ENCODE measurements around the gene ARHGEF7.

Gene ARHGEF7

DNA sequence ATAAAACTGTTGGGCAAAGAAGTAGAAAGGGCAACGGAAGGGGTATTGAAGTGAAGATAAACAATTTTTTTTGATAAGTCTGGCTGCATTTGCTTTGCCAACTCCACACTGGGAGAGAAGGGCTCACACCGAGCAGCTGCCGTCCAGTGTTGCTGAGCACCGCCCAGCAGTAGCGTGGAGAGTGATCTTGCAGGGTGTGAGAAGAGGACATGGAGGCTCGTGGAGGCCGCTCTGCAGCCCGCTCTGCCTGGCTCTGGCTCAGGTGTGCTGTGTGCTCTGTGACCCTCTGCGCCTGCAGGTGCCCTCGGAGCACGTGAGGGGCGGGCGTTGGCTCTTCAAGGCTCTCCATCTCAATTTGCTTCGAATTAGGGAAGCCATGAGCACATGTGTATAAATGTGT lies 169.5 kb downstream of the ARHGEF7 start:
- no peaks in the 10 kb centered on the region for H3K9me3 ChIP-seq (ENCODE audit: control insufficient read depth, low read length)
- H3K27me3 ChIP-seq (ENCODE audit: control insufficient read depth, insufficient read depth, low read length) = no peaks in the 10 kb centered on the region
- H3K4me3 ChIP-seq (ENCODE audit: low read length) = no peak overlapping the region
- H3K9ac ChIP-seq (ENCODE audit: low read length) = no peak overlapping the region
- peaks cover 16% of the 10 kb centered on the region for H3K36me3 ChIP-seq (ENCODE audit: control insufficient read depth, insufficient read depth, low read length)
- no peaks in the 10 kb centered on the region for H3K4me1 ChIP-seq (ENCODE audit: control insufficient read depth, insufficient read depth, low read length)

DNA sequence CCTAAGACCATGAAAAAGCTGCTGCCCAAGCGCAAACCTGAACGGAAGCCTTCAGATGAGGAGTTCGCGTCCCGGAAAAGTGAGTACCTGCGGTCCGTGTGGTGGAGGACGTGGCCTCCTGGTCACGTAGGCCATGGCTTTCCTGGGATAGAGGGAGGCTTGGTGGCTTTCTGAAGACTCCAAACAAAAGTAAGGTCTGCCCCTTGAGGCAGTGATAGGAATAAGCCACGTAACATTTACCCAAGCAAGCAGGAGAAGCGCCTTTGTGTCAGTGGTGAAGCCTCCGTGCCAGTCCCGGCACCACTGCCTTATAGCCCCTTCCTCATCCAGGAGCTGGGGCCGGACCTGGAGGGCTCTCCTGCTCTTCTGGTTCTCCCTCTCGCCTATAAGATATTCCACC lies 171.1 kb downstream of the ARHGEF7 start:
- Histone ChIP-seq H3K36me3 (ENCODE audit: control insufficient read depth, insufficient read depth, low read length) (peaks cover 16% of the 10 kb centered on the region), H3K9me3 (ENCODE audit: control insufficient read depth, low read length) (no peaks in the 10 kb centered on the region), H3K4me1 (ENCODE audit: control insufficient read depth, insufficient read depth, low read length) (no peaks in the 10 kb centered on the region), H3K4me3 (ENCODE audit: low read length) (no peak overlapping the region), H3K9ac (ENCODE audit: low read length) (no peak overlapping the region), H3K27me3 (ENCODE audit: control insufficient read depth, insufficient read depth, low read length) (no peaks in the 10 kb centered on the region)

DNA sequence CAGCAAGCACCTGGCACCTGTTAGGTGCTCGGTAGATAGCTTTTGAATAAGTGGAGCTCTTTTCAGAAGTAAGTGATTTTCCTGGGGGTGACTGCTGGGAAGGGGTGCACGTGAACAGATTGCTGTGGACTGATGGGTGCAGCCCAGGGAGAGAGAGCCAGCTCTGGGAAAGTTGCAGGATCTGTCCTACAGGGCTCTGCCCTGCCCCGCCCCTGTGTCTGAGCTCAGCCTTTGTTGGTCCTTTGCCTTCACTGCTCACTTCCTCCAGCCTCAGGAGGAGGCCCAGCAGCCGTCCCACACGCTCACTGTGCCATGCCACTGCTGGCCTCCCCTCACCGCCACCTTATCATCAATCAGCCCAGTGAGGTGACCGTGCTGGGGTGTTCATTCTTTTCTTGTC lies 171.6 kb downstream of the ARHGEF7 start:
- no peaks in the 10 kb centered on the region for H3K4me1 ChIP-seq (ENCODE audit: control insufficient read depth, insufficient read depth, low read length)
- no peak overlapping the region for H3K9ac ChIP-seq (ENCODE audit: low read length)
- H3K4me3 ChIP-seq (ENCODE audit: low read length) = no peak overlapping the region
- H3K36me3 ChIP-seq (ENCODE audit: control insufficient read depth, insufficient read depth, low read length) = peaks cover 16% of the 10 kb centered on the region
- H3K27me3 ChIP-seq (ENCODE audit: control insufficient read depth, insufficient read depth, low read length) = no peaks in the 10 kb centered on the region
- no peaks in the 10 kb centered on the region for H3K9me3 ChIP-seq (ENCODE audit: control insufficient read depth, low read length)

DNA sequence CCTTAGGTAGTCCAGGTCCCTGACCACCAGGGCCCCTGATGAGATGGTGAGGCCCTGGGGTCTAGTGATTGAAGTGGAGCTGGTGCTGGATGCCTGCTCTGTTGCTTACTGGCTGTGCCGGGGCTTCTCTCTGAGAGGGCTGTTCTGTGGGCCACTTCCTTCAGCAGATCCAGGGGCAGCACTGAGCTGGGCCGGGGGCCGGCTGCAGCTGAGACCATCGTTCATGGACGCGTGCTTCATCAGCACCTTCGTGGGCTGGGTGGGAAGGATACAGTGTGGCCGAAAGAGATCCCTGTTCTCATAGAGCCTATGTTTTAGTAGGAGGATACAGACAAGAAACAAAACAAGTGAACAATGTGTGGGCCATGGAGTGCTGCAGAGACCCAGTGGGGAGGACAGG lies 172.1 kb downstream of the ARHGEF7 start:
- H3K4me1 ChIP-seq (ENCODE audit: control insufficient read depth, insufficient read depth, low read length) = no peaks in the 10 kb centered on the region

DNA sequence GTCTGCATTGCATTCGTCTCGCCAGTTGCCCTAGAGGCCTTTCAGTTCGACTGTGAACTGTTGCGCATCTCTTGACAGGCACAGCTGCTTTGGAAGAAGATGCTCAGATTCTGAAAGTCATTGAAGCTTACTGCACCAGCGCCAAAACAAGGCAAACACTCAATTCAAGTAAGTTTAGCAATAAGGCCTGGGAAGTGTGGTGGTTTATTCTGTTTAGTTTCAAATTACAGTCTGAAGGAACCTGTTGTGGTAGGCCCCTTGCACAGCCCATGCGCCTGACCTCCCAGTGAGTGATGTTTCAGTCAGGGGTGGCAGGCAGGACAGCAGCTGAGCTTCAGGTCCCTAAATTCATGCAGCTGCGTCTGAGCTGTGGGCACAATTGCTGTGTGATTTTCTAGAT lies 173.2 kb downstream of the ARHGEF7 start:
- no peak overlapping the region for H3K9ac ChIP-seq (ENCODE audit: low read length)
- no peaks in the 10 kb centered on the region for H3K27me3 ChIP-seq (ENCODE audit: control insufficient read depth, insufficient read depth, low read length)
- H3K9me3 ChIP-seq (ENCODE audit: control insufficient read depth, low read length) = no peaks in the 10 kb centered on the region
- peaks cover 14% of the 10 kb centered on the region for H3K36me3 ChIP-seq (ENCODE audit: control insufficient read depth, insufficient read depth, low read length)
- H3K4me3 ChIP-seq (ENCODE audit: low read length) = no peak overlapping the region
- H3K4me1 ChIP-seq (ENCODE audit: control insufficient read depth, insufficient read depth, low read length) = no peaks in the 10 kb centered on the region

More for the DNA sequence above, 172.1 kb downstream of the ARHGEF7 start:
- Histone ChIP-seq H3K36me3 (ENCODE audit: control insufficient read depth, insufficient read depth, low read length) (peaks cover 16% of the 10 kb centered on the region), H3K9me3 (ENCODE audit: control insufficient read depth, low read length) (no peaks in the 10 kb centered on the region), H3K4me3 (ENCODE audit: low read length) (no peak overlapping the region), H3K27me3 (ENCODE audit: control insufficient read depth, insufficient read depth, low read length) (no peaks in the 10 kb centered on the region), H3K9ac (ENCODE audit: low read length) (no peak overlapping the region)

DNA sequence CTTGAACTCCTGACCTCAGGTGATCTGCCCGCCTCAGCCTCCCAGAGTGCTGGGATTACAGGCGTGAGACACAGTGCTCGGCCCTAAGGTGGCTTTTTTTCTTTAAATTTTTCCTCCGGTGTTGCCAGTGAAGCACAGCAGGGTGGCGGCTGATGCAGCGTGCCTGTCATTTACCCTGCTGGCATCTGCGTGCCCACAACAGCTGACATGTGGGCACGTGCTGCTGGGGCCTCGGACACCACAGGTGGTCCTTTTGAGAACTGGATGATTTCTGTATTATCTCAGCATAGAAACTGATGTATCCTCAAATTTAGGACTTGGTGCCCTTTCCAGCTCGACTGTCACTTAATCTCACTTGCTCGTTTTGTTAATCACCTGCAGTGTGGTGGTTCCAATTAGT lies 174.1 kb downstream of the ARHGEF7 start:
- Histone ChIP-seq H3K36me3 (ENCODE audit: control insufficient read depth, insufficient read depth, low read length) (peaks cover 10% of the 10 kb centered on the region), H3K9me3 (ENCODE audit: control insufficient read depth, low read length) (no peaks in the 10 kb centered on the region), H3K4me1 (ENCODE audit: control insufficient read depth, insufficient read depth, low read length) (no peaks in the 10 kb centered on the region), H3K27me3 (ENCODE audit: control insufficient read depth, insufficient read depth, low read length) (no peaks in the 10 kb centered on the region), H3K4me3 (ENCODE audit: low read length) (no peak overlapping the region), H3K9ac (ENCODE audit: low read length) (no peak overlapping the region)

DNA sequence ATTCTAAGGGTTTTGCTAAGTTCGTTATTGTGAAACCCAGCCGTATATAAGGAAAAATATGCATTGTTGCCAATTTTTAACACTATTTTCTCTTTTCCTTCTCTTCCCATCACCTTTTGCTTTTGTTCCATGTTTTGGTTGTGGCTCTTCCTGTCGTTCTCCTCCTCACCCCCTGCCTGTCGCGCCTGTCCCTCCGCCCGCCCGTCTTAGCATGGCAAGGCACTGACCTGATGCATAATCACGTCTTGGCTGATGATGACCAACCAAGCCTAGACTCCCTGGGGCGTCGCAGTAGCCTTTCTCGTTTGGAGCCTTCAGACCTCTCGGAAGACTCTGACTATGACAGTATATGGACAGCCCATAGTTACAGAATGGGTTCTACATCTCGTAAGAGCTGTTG lies 176.8 kb downstream of the ARHGEF7 start:
- no peak overlapping the region for H3K9ac ChIP-seq (ENCODE audit: low read length)
- no peaks in the 10 kb centered on the region for H3K27me3 ChIP-seq (ENCODE audit: control insufficient read depth, insufficient read depth, low read length)
- H3K4me3 ChIP-seq (ENCODE audit: low read length) = no peak overlapping the region
- peaks cover 2% of the 10 kb centered on the region for H3K36me3 ChIP-seq (ENCODE audit: control insufficient read depth, insufficient read depth, low read length)
- no peaks in the 10 kb centered on the region for H3K9me3 ChIP-seq (ENCODE audit: control insufficient read depth, low read length)
- H3K4me1 ChIP-seq (ENCODE audit: control insufficient read depth, insufficient read depth, low read length) = no peaks in the 10 kb centered on the region

DNA sequence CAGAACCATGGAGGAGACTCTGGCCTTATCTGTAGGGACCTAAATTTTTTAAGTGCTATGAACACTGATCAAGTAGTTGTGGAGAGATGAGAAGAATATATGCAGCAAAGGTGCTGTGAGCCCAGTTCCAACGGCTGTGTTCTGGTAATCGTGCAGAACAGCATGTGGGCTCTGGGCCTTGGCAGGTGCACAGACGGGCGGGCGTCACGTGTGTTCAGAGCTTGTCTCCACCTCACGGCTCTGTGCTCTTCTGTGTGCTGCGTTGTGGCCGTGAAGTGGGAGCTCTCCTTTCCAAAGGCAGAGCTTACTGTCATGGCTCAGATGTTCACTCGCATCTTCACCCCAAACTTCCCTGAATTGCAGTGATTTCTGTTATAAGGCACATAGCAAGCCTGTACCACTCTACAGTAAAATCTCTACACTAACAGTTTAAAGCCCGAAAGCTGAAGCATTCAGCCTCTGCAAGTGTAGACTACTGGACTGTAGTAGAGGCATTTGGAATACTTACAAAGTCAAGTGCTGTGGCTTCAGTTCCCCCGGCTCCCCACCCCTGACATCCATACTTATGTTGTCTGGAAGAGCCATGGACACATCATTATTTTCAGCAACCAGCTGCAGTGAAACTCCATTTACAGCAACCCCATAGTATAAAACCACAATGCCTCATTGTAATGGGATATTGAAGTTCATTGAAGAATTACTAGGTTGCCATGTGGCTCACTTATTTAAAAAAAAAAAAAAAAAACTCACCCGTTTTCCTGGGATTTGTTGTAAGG lies 177.8 kb downstream of the ARHGEF7 start:
- no peaks in the 10 kb centered on the region for H3K27me3 ChIP-seq (ENCODE audit: control insufficient read depth, insufficient read depth, low read length)
- H3K9ac ChIP-seq (ENCODE audit: low read length) = no peak overlapping the region
- H3K4me1 ChIP-seq (ENCODE audit: control insufficient read depth, insufficient read depth, low read length) = no peaks in the 10 kb centered on the region
- H3K9me3 ChIP-seq (ENCODE audit: control insufficient read depth, low read length) = no peaks in the 10 kb centered on the region
- H3K4me3 ChIP-seq (ENCODE audit: low read length) = no peak overlapping the region
- no peaks in the 10 kb centered on the region for H3K36me3 ChIP-seq (ENCODE audit: control insufficient read depth, insufficient read depth, low read length)

DNA sequence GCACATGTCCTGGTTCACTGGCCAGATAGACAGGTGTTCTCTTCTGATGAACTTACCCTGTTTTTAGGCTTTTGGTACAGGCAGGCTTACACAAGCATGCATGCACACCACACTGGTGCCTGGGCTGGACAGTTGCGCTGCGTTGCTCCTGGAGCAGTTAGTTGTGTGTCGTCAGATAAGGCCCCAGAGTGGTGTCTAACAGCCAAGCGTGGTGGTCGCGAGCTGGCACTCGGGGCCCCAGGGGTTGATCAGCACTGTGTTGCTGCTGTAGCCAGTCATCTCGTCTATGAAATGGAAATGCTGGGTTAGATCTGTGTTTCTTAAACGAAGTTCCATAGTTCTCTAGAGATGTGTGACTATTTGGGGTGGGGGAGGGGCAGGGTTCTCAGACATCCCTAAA lies 180.8 kb downstream of the ARHGEF7 start:
- Histone ChIP-seq H3K4me1 (ENCODE audit: control insufficient read depth, insufficient read depth, low read length) (no peaks in the 10 kb centered on the region), H3K36me3 (ENCODE audit: control insufficient read depth, insufficient read depth, low read length) (no peaks in the 10 kb centered on the region), H3K9ac (ENCODE audit: low read length) (no peak overlapping the region), H3K9me3 (ENCODE audit: control insufficient read depth, low read length) (no peaks in the 10 kb centered on the region), H3K4me3 (ENCODE audit: low read length) (no peak overlapping the region), H3K27me3 (ENCODE audit: control insufficient read depth, insufficient read depth, low read length) (no peaks in the 10 kb centered on the region)

DNA sequence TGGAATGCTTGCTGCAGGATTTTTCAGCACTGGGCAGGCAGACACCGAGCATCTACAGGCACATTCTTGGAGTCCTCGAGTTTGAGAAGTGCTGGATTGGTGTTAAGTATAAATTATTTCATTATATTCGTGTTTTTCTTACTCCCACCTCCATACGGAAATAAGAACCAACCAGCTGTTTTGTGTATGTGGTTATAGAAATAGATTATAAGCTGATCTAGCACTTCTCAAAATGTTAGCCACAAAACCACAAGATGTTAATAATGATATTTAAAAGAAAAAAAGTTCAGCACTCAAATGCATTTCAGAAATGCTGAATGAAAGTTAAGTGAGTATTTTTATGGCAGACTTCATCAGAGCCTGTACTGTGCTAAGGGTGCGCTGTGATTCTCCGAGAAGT lies 181.3 kb downstream of the ARHGEF7 start:
- Histone ChIP-seq H3K9me3 (ENCODE audit: control insufficient read depth, low read length) (no peaks in the 10 kb centered on the region), H3K36me3 (ENCODE audit: control insufficient read depth, insufficient read depth, low read length) (no peaks in the 10 kb centered on the region), H3K4me1 (ENCODE audit: control insufficient read depth, insufficient read depth, low read length) (no peaks in the 10 kb centered on the region), H3K27me3 (ENCODE audit: control insufficient read depth, insufficient read depth, low read length) (no peaks in the 10 kb centered on the region), H3K4me3 (ENCODE audit: low read length) (no peak overlapping the region), H3K9ac (ENCODE audit: low read length) (no peak overlapping the region)

DNA sequence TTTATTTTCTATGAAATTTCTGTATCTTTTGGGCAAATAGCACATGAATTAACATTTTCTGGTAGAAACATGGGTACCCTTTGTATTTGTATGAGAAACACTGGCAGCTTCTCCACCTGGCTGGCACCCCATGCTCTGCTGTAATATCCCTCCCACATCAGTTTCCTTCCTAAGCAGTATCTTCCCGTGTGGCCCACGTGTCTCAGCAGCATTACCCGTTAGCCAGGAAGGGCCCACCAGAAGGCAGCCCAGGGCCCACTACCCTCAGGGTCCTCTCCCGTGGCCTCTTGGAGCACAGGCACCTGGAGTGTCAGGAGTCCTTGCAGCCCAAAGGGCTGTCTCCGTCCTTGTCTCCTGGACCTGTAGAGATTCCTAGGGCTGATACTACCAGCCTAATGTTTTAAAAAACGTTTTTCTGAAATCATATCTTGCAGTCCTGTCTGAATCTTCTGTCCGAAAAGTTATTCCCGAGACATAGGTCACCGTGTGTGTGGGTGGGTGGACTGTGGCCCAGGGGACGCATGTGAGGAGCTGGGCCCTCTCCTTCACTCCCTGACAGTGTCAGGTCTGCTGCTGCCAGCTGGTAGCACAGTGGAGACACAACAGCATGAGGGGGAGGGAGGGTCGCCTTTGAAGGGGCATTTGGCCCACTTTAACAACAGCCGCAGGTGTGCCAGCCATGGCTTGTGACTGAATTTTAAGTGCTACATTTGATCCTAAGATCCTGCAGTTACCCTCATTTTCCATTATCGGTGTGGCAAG lies 183.3 kb downstream of the ARHGEF7 start:
- no peaks in the 10 kb centered on the region for H3K9me3 ChIP-seq (ENCODE audit: control insufficient read depth, low read length)
- H3K27me3 ChIP-seq (ENCODE audit: control insufficient read depth, insufficient read depth, low read length) = no peaks in the 10 kb centered on the region
- H3K4me1 ChIP-seq (ENCODE audit: control insufficient read depth, insufficient read depth, low read length) = no peaks in the 10 kb centered on the region
- H3K36me3 ChIP-seq (ENCODE audit: control insufficient read depth, insufficient read depth, low read length) = peaks cover 10% of the 10 kb centered on the region
- no peak overlapping the region for H3K9ac ChIP-seq (ENCODE audit: low read length)
- H3K4me3 ChIP-seq (ENCODE audit: low read length) = no peak overlapping the region

DNA sequence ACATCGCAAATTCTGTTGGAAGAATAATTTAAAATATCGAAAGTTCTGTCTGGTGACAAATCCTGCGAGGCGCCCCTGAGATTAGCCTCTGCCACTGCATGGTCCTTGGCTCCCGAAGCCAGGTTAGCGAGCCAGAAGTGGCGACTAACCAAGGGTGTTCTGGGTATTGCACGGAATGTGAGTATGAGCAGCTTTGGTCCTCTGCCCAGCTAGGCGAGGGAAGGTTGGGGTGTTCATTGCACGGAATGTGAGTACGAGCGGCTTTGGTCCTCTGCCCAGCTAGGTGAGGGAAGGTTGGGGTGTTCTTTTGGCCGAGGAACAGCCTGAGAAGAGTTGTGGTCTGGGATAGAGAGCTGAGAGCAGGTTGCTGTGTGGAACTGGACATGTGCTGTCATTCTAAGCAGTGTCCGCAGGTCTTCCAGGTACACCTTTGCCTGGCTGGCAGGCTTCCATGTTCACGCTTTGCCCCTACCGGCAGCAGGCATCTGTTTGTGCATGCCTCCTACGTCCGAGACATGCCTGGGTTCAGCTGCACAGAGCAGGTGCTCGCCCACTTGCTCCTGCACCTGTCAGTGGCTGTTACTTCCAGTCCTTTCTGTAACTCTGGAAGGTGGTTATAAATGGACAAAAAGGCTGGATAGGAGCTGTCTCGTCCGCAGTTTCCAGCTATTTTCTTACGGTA lies 187.1 kb downstream of the ARHGEF7 start:
- Histone ChIP-seq H3K4me3 (ENCODE audit: low read length) (no peak overlapping the region), H3K4me1 (ENCODE audit: control insufficient read depth, insufficient read depth, low read length) (no peaks in the 10 kb centered on the region), H3K9ac (ENCODE audit: low read length) (no peak overlapping the region), H3K36me3 (ENCODE audit: control insufficient read depth, insufficient read depth, low read length) (peaks cover 25% of the 10 kb centered on the region), H3K27me3 (ENCODE audit: control insufficient read depth, insufficient read depth, low read length) (no peaks in the 10 kb centered on the region), H3K9me3 (ENCODE audit: control insufficient read depth, low read length) (no peaks in the 10 kb centered on the region)

Measured in mucosa of stomach (tissue), 1 donor.